ENCODE results near the gene TMEM59L. TPM values are rescaled to one million over a fixed set of nuclear protein-coding genes. Genes with fewer than 3 reads are reported as not detected.

The TMEM59L gene
- polyA plus RNA-seq, 1 of the 3 experiments (the other 2 are of a cell fraction) = 9.6 TPM

DNA sequence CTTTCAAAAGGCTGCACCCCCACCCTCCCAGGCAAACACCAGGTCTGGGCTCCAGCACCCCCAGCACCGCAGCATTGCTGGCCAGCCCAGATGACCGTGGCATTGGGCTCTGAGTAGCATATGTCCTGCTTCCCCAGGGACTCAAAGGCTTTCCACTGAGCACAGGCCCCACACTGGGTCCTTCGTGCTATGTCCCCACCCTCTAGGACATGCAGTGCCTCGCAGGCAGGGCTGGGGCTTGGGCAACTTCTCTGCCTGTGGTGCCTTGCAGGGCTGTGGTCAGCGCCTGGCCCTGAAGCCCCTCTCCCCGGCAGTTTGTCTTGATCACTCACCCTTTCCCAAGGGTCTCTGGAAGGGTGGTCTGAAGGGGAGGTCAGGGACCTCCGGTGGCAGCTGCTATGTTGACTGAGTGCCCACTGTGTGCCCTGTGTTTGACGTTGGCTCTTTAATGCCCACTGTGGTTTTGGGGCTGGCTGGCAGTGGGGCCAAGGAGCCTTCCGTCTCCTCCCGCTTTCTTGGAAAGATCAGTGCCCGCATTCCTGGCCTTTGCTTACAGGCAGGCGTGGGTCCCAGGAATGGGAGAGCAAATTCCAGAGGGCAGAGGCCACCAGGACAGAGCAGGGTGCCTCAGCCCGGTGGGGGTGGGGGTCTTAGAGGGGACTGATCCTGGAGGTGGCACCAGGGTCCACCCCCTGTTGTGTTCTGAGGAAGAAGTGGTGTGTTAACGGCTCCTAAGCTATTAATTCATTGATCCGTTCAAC, 50.5 kb downstream of the TMEM59L start:
- no peaks in the 10 kb centered on the region for H3K79me2 ChIP-seq (ENCODE audit: insufficient read depth)
- CTCF ChIA-PET = interaction anchor here (0.5 kb wide), 1 partner anchor 167 kb away, joined by 3 read pairs; no protein-coding TSS in a partner anchor
- H3K4me1 ChIP-seq (ENCODE audit: control insufficient read depth in 1 of 2, insufficient read depth in 2 of 2, low read depth in 1 of 2, low read length in 1 of 2) = peaks cover 5 to 32% of the 10 kb centered on the region in 2 experiments; a peak in 3 of 4 replicates
- 75% methylated on average over 11 of the region's 15 CpGs for WGBS (ENCODE audit: low lambda C conversion rate)
- H3K27me3 ChIP-seq (ENCODE audit: insufficient read depth) = no peaks in the 10 kb centered on the region
- no peak overlapping the region for H3K4me3 ChIP-seq (ENCODE audit: low read depth in 2 of 2, low read length in 1 of 2)
- no peaks in the 10 kb centered on the region for H3K9me3 ChIP-seq
- DNase-seq = no peak
- TF ChIP-seq YY1 (IDR thresholded peaks at IDR 0.05; ENCODE audit: low read depth) (no peak), GABPA (IDR thresholded peaks at IDR 0.05; ENCODE audit: low read depth) (no peak), FOSL2 (IDR thresholded peaks at IDR 0.05; ENCODE audit: borderline replicate concordance, low read depth) (no peak)
- H3K9me2 ChIP-seq = no peaks in the 10 kb centered on the region
- no peak overlapping the region for H2AFZ ChIP-seq (ENCODE audit: low read depth)
- H3K9ac ChIP-seq = no peak overlapping the region
- no peaks in the 10 kb centered on the region for H4K20me1 ChIP-seq (ENCODE audit: insufficient read depth)
- peaks cover 27% of the 10 kb centered on the region for H3F3A ChIP-seq (replicated peaks; ENCODE audit: insufficient read depth)
- POLR2A ChIA-PET = no interaction called here
- H3K36me3 ChIP-seq (replicated peaks in 1 of 2; ENCODE audit: control insufficient read depth in 1 of 2, insufficient read depth in 2 of 2, low read length in 1 of 2) = peaks cover 0 to 7% of the 10 kb centered on the region in 2 experiments
- H3K27ac ChIP-seq (ENCODE audit: low read depth in 2 of 2, low read length in 1 of 2) = no peak overlapping the region
- peak overlapping the region; percentile 24; the same call in 1 of the 2 replicates for H3K4me2 ChIP-seq

DNA sequence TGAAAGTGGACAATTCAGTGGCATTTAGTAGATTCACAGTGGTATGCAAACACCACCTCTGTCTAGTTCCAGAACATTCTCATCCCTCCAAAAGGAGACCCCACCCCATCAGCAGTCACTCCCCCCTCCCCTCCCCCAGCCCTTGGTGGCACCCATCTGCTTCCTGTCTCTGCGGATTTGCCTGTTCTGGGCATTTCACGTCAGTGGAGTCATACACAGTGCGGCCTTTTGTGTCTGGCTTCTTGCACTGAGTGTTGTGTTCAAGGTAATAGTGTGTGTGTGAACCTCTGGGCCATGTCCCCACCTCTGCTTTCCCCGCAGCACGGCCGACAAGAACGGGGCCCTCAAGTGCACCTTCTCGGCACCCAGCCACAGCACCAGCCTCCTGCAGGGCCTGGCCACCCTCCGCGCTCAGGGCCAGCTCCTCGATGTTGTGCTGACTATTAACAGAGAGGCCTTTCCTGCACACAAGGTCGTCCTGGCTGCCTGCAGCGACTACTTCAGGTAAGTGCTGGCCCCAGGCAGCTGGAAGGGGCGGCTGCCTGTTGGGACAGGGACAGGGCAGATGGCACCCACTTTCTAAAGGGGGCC, 51.4 kb downstream of the TMEM59L start:
- 79% methylated on average over 3 of the region's 14 CpGs for WGBS (ENCODE audit: low lambda C conversion rate)
- CTCF ChIA-PET = interaction anchor here (0.6 kb wide), 1 partner anchor 197 kb away, joined by 3 read pairs; no protein-coding TSS in a partner anchor

GRCh38 chr19:18665771-18666202, 53.1 kb downstream of the TMEM59L start:
- DNase-seq = no peak
- ChIA-PET POLR2A (no interaction called here), CTCF (interaction anchor here (1.7 kb wide), 1 partner anchor 200 kb away, joined by 4 read pairs; no protein-coding TSS in a partner anchor)
- Histone ChIP-seq H3K27me3 (ENCODE audit: insufficient read depth) (no peaks in the 10 kb centered on the region), H3K4me1 (ENCODE audit: control insufficient read depth in 1 of 2, insufficient read depth in 2 of 2, low read depth in 1 of 2, low read length in 1 of 2) (peaks cover 12 to 14% of the 10 kb centered on the region in 2 experiments), H3K4me2 (no peak overlapping the region), H4K20me1 (ENCODE audit: insufficient read depth) (no peaks in the 10 kb centered on the region), H2AFZ (ENCODE audit: low read depth) (no peak overlapping the region), H3K9me3 (no peaks in the 10 kb centered on the region), H3F3A (replicated peaks; ENCODE audit: insufficient read depth) (peaks cover 6% of the 10 kb centered on the region), H3K27ac (ENCODE audit: low read depth in 2 of 2, low read length in 1 of 2) (no peak overlapping the region), H3K9me2 (no peaks in the 10 kb centered on the region), H3K4me3 (ENCODE audit: low read depth in 2 of 2, low read length in 1 of 2) (no peak overlapping the region), H3K9ac (no peak overlapping the region), H3K79me2 (ENCODE audit: insufficient read depth) (no peaks in the 10 kb centered on the region), H3K36me3 (replicated peaks in 1 of 2; ENCODE audit: control insufficient read depth in 1 of 2, insufficient read depth in 2 of 2, low read length in 1 of 2) (peaks cover 0 to 19% of the 10 kb centered on the region in 2 experiments)
- 92% methylated on average over 17 of the region's 22 CpGs for WGBS (ENCODE audit: low lambda C conversion rate)
- TF ChIP-seq TAF1 (IDR thresholded peaks at IDR 0.05; ENCODE audit: borderline replicate concordance, low read depth, low read length) (no peak), YY1 (IDR thresholded peaks at IDR 0.05; ENCODE audit: low read depth) (no peak), REST (IDR thresholded peaks at IDR 0.05; ENCODE audit: low read depth, low read length) (no peak), FOSL2 (IDR thresholded peaks at IDR 0.05; ENCODE audit: borderline replicate concordance, low read depth) (no peak), RFX5 (IDR thresholded peaks at IDR 0.05; ENCODE audit: low read length) (no peak), RXRA (IDR thresholded peaks at IDR 0.05; ENCODE audit: borderline replicate concordance, low read depth) (no peak), USF2 (IDR thresholded peaks at IDR 0.05; ENCODE audit: borderline replicate concordance, low read depth, low read length) (no peak), NRF1 (IDR thresholded peaks at IDR 0.05; ENCODE audit: low read depth, low read length) (no peak), CHD2 (IDR thresholded peaks at IDR 0.05; ENCODE audit: low read length, partially characterized antibody) (no peak), JUND (IDR thresholded peaks at IDR 0.05) (no peak), ELF1 (IDR thresholded peaks at IDR 0.05) (no peak), RAD21 (IDR thresholded peaks at IDR 0.05; ENCODE audit: low read length) (no peak), NFIC (IDR thresholded peaks at IDR 0.05; ENCODE audit: borderline replicate concordance) (no peak)

More for the DNA sequence above, 51.4 kb downstream of the TMEM59L start:
- no peak for TF ChIP-seq MAX (IDR thresholded peaks at IDR 0.05; ENCODE audit: low read depth)
- no peak for TF ChIP-seq RCOR1 (IDR thresholded peaks at IDR 0.05; ENCODE audit: low read length)
- no peak overlapping the region for H3K4me2 ChIP-seq
- H3F3A ChIP-seq (replicated peaks; ENCODE audit: insufficient read depth) = peaks cover 21% of the 10 kb centered on the region
- H3K27me3 ChIP-seq (ENCODE audit: insufficient read depth) = no peaks in the 10 kb centered on the region
- no peaks in the 10 kb centered on the region for H3K9me3 ChIP-seq
- H3K9ac ChIP-seq = no peak overlapping the region
- H3K4me3 ChIP-seq (ENCODE audit: low read depth in 2 of 2, low read length in 1 of 2) = no peak overlapping the region
- DNase-seq = no peak
- no peaks in the 10 kb centered on the region for H3K79me2 ChIP-seq (ENCODE audit: insufficient read depth)
- POLR2A ChIA-PET = no interaction called here
- no peaks in the 10 kb centered on the region for H4K20me1 ChIP-seq (ENCODE audit: insufficient read depth)
- no peak overlapping the region for H2AFZ ChIP-seq (ENCODE audit: low read depth)
- H3K36me3 ChIP-seq (replicated peaks in 1 of 2; ENCODE audit: control insufficient read depth in 1 of 2, insufficient read depth in 2 of 2, low read length in 1 of 2) = peaks cover 0 to 16% of the 10 kb centered on the region in 2 experiments
- H3K4me1 ChIP-seq (ENCODE audit: control insufficient read depth in 1 of 2, insufficient read depth in 2 of 2, low read depth in 1 of 2, low read length in 1 of 2) = peaks cover 5 to 29% of the 10 kb centered on the region in 2 experiments; a peak in 3 of 4 replicates
- no peak overlapping the region for H3K27ac ChIP-seq (ENCODE audit: low read depth in 2 of 2, low read length in 1 of 2)
- no peaks in the 10 kb centered on the region for H3K9me2 ChIP-seq

Data from SK-N-SH (cell line).